WTC11 (cell line): Measurements from ENCODE around the gene GALNT9. TPM values are rescaled to one million over a fixed set of nuclear protein-coding genes. Genes with fewer than 3 reads are reported as not detected.

Experiments used
- ATAC-seq: fragments of 200-7000 bp; cut with Tn5 transposase; 2 replicates; pipeline ENCODE4 v1.10.0; 2021; ENCODE audit warnings: mild to moderate bottlenecking, moderate library complexity
- CTCF ChIA-PET: fragments of 300-600 bp; sonication (Branson Sonifier 250); formaldehyde crosslinking; loops from one replicate; lab custom pipeline; 2021; ENCODE audit warnings: antibody characterized with exemption; lab: Charles Lee
- POLR2A ChIA-PET: fragments of 350-600 bp; sonication (Branson Sonifier 250); formaldehyde crosslinking; loops from one replicate; lab custom pipeline; 2021; ENCODE audit warnings: antibody characterized with exemption; lab: Charles Lee
- DNase-seq: peaks from one replicate; pipeline ENCODE4 v3.0.0; 2021; ENCODE audit warnings: low spot score
- H3K27ac Mint-ChIP-seq: 2 replicates; pipeline ENCODE4 v1.8.0; 2021; ENCODE audit warnings: mixed read lengths
- H3K27me3 Mint-ChIP-seq: 2 replicates; pipeline ENCODE4 v1.8.0; 2021; ENCODE audit warnings: low read depth, mild to moderate bottlenecking, moderate library complexity, mixed read lengths
- H3K36me3 Mint-ChIP-seq: 2 replicates; pipeline ENCODE4 v1.8.0; 2021; ENCODE audit warnings: mixed read lengths
- H3K4me1 Mint-ChIP-seq: 2 replicates; pipeline ENCODE4 v1.8.0; 2022; ENCODE audit warnings: mixed read lengths
- H3K4me3 Mint-ChIP-seq: 2 replicates; pipeline ENCODE4 v1.8.0; 2021; ENCODE audit warnings: mild to moderate bottlenecking, moderate library complexity, mixed read lengths
- H3K9me3 Mint-ChIP-seq: 2 replicates; pipeline ENCODE4 v1.8.0; 2021; ENCODE audit warnings: mixed read lengths
- MXD4 ChIP-seq: fragments of 250-450 bp; sonication (Bioruptor Pico); IDR thresholded peaks from 2 replicates; pipeline ENCODE4 v1.8.0; 2021; ENCODE audit warnings: mild to moderate bottlenecking, moderate library complexity, borderline replicate concordance
- ZNF425 ChIP-seq: fragments of 250-450 bp; sonication (Bioruptor Pico); conservative IDR thresholded peaks from 2 replicates; pipeline ENCODE4 v1.9.0; 2021; ENCODE audit warnings: mild to moderate bottlenecking
- total RNA-seq: library from RNA; stranded (reverse); gene quantifications from 3 replicates; pipeline ENCODE4 v1.2.3, GENCODE V29; 2021

Gene GALNT9
- total RNA-seq, 1 experiment from 2014 or later = 0.90 TPM

- H3K36me3 Mint-ChIP-seq = peaks cover 7% of the 10 kb centered on the region
- ChIA-PET CTCF (no interaction called here), POLR2A (no interaction called here)
- no peak overlapping the region for H3K27ac Mint-ChIP-seq
- TF ChIP-seq ZNF425 (CRISPR knock-in tag) (no peak), MXD4 (CRISPR knock-in tag) (no peak)
- TF ChIP-seq, all 79 proteins: peak for 0
- H3K4me1 Mint-ChIP-seq = peaks cover 10% of the 10 kb centered on the region
- DNase-seq (no peak), ATAC-seq (no peak)
- no peaks in the 10 kb centered on the region for H3K27me3 Mint-ChIP-seq
- no peaks in the 10 kb centered on the region for H3K9me3 Mint-ChIP-seq
- H3K4me3 Mint-ChIP-seq = no peak overlapping the region
These were observed 182.5 kb downstream of the GALNT9 start for GRCh38 chr12:132146772-132147422.

Other genes starting within 250 kb of the GALNT9 start
- 32.7 to 34.2 TPM (median 33.3 TPM) in 3 replicates for gene DDX51, start 185.3 kb downstream of the GALNT9 start, total RNA-seq
- gene NOC4L, start 185.1 kb downstream of the GALNT9 start, total RNA-seq = 38.0 to 41.4 TPM (median 39.6 TPM) in 3 replicates
- 120 to 129 TPM (median 126 TPM) in 3 replicates for gene FBRSL1, start 160.6 kb upstream of the GALNT9 start, total RNA-seq